Ascending aorta (tissue), 2 donors: ENCODE data around the gene RAB15. TPM values are rescaled to one million over a fixed set of nuclear protein-coding genes. Genes with fewer than 3 reads are reported as not detected.

ENCODE experiments used
- DNase-seq, 2 donors: peaks; one replicate each; pipeline ENCODE4 v3.0.0-alpha.2; 2019; ENCODE audit warnings: low spot score in 2 of 2
- H3K27ac ChIP-seq, 2 donors: fragments of 200-600 bp; sonication (generic); one replicate each; pipeline ENCODE4 v1.5.1; 2016 to 2017; ENCODE audit warnings: mild to moderate bottlenecking in 1 of 2
- H3K27me3 ChIP-seq: fragments of 200-600 bp; sonication (generic); one replicate; pipeline ENCODE4 v1.5.1; 2017
- H3K36me3 ChIP-seq, 2 donors: fragments of 200-600 bp; sonication (generic); one replicate each; pipeline ENCODE4 v1.5.1; 2016
- H3K4me1 ChIP-seq, 2 donors: fragments of 200-600 bp; sonication (generic); one replicate each; pipeline ENCODE4 v1.5.1; 2016 to 2017; ENCODE audit warnings: mild to moderate bottlenecking in 1 of 2
- H3K4me3 ChIP-seq, 2 donors: fragments of 200-600 bp; sonication (generic); one replicate each; pipeline ENCODE4 v1.5.1; 2016 to 2017; ENCODE audit warnings: mild to moderate bottlenecking in 1 of 2
- H3K9me3 ChIP-seq, 2 donors: fragments of 200-600 bp; sonication (generic); one replicate each; pipeline ENCODE4 v1.5.1; 2016
- CTCF ChIP-seq, 3 experiments: fragments of 200-600 bp in 2 of 3; fragments of 450-650 bp in 1 of 3; sonication (generic) in 2 of 3; IDR thresholded peaks; one replicate each; pipeline ENCODE4 v1.5.1; 2016 to 2019; ENCODE audit warnings: antibody characterized with exemption in 3 of 3, mild to moderate bottlenecking in 1 of 3, moderate library complexity in 1 of 3
- intact Hi-C: fragments of 100-400 bp; cut with DNase I; formaldehyde crosslinking; loops from one replicate; pipeline ENCODE4 v1.15.1; 2023
- total RNA-seq: library from RNA; depleted of rRNA; stranded (reverse); fragments of >200 nt; gene quantifications from one replicate; pipeline ENCODE4 v1.1.0, GENCODE V29; 2016

The RAB15 gene
- total RNA-seq, 1 donor from 2014 or later, result 1.6 TPM

- Histone ChIP-seq H3K36me3 (peaks cover 0 to 19% of the 10 kb centered on the region in 2 donors), H3K4me3 (no peak overlapping the region), H3K27me3 (no peaks in the 10 kb centered on the region), H3K4me1 (peaks cover 0 to 9% of the 10 kb centered on the region in 2 donors), H3K9me3 (no peaks in the 10 kb centered on the region), H3K27ac (peak overlapping the region in 1 of 2 donors; percentile 29)
- intact Hi-C loops, result loop anchor here (1.0 to 5.0 kb wide), 2 partner anchors 45 to 114 kb away; no protein-coding TSS in a partner anchor
- TF ChIP-seq CTCF (IDR thresholded peaks at IDR 0.05), result no peak
- no peak for DNase-seq
Measured at GRCh38 chr14:64937171-64937820, 34.8 kb downstream of the RAB15 start.

GRCh38 chr14:64935508-64935907 lies 36.6 kb downstream of the RAB15 start:
- no peak overlapping the region for H3K4me3 ChIP-seq
- H3K36me3 ChIP-seq, result peaks cover 7 to 24% of the 10 kb centered on the region in 2 donors
- no peak for DNase-seq
- TF ChIP-seq CTCF (IDR thresholded peaks at IDR 0.05), result no peak
- H3K27me3 ChIP-seq, result no peaks in the 10 kb centered on the region
- H3K27ac ChIP-seq, result peak overlapping the region in 1 of 2 donors; percentile 5
- peaks cover 0 to 18% of the 10 kb centered on the region in 2 donors for H3K4me1 ChIP-seq
- intact Hi-C loops, result loop anchor here (5.0 kb wide), 1 partner anchor 43 kb away; no protein-coding TSS in a partner anchor
- H3K9me3 ChIP-seq, result no peaks in the 10 kb centered on the region

- Histone ChIP-seq H3K9me3 (no peaks in the 10 kb centered on the region), H3K4me1 (peaks cover 0 to 29% of the 10 kb centered on the region in 2 donors), H3K4me3 (no peak overlapping the region), H3K27me3 (no peaks in the 10 kb centered on the region), H3K36me3 (peaks cover 7 to 24% of the 10 kb centered on the region in 2 donors), H3K27ac (peak overlapping the region in 1 of 2 donors; percentile 17)
- intact Hi-C loops, result no loop called here
- no peak for DNase-seq
- no peak for TF ChIP-seq CTCF (IDR thresholded peaks at IDR 0.05)
Measured at GRCh38 chr14:64934338-64934929, 37.7 kb downstream of the RAB15 start.

- H3K4me3 ChIP-seq, result no peak overlapping the region
- H3K9me3 ChIP-seq, result no peaks in the 10 kb centered on the region
- no peak for DNase-seq
- TF ChIP-seq CTCF (IDR thresholded peaks at IDR 0.05), result no peak
- no peaks in the 10 kb centered on the region for H3K27me3 ChIP-seq
- H3K27ac ChIP-seq, result no peak overlapping the region
- intact Hi-C loops, result no loop called here
- peaks cover 13 to 33% of the 10 kb centered on the region in 2 donors for H3K36me3 ChIP-seq
- H3K4me1 ChIP-seq, result peaks cover 4 to 35% of the 10 kb centered on the region in 2 donors
Measured at GRCh38 chr14:64932231-64932630, 39.9 kb downstream of the RAB15 start.

- no peak overlapping the region for H3K4me3 ChIP-seq
- TF ChIP-seq CTCF (IDR thresholded peaks at IDR 0.05), result no peak
- no peak for DNase-seq
- peak overlapping the region; percentile 31 to 63 for H3K27ac ChIP-seq
- no peaks in the 10 kb centered on the region for H3K9me3 ChIP-seq
- H3K36me3 ChIP-seq, result peaks cover 23 to 39% of the 10 kb centered on the region in 2 donors
- H3K4me1 ChIP-seq, result peaks cover 4 to 31% of the 10 kb centered on the region in 2 donors
- intact Hi-C loops, result no loop called here
- no peaks in the 10 kb centered on the region for H3K27me3 ChIP-seq
Measured at GRCh38 chr14:64931123-64931522, 41.0 kb downstream of the RAB15 start.
